Measurements from ENCODE around the gene CAMSAP1. TPM values are rescaled to one million over a fixed set of nuclear protein-coding genes. Genes with fewer than 3 reads are reported as not detected.
A peak's percentile ranks its signal among the peaks of the same experiment; 100 is the strongest.

The CAMSAP1 gene
- total and polyA plus RNA-seq, 10 donors, result 2.4 to 34.3 (median 19.8) TPM

DNA sequence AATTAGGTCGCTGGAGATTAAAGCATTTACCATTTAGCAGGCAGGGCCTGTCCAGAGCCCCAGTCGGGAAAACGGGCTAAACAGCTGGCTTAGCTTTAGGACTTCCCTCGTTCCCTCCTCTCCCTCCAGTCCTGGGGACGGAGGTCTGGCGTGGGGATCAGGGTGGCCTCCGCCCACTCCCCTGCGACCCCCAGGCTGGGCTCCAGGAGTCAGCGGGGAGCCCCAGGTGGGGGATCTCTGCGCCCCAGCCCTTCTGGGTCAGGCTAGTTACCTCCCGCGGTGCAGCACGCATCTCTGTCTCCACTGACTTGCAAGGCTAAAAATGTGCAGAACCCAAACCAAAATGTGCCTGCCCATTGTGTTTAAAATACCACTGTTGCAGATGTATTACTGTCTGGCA is 16.2 kb upstream of the CAMSAP1 start:
- peaks cover 0 to 24% (median 4%) of the 10 kb centered on the region in 6 donors for H3K4me1 ChIP-seq
- peaks cover 0 to 41% (median 5%) of the 10 kb centered on the region in 6 donors for H3K36me3 ChIP-seq
- no peak for DNase-seq
- no peak for TF ChIP-seq POLR2A (IDR thresholded peaks at IDR 0.05)
- TF ChIP-seq POLR2AphosphoS5 (IDR thresholded peaks at IDR 0.05), result no peak
- TF ChIP-seq CTCF (IDR thresholded peaks at IDR 0.05 in 8 of 11, conservative IDR thresholded peaks at IDR 0.05 in 3 of 11), result no peak
- peaks cover 0 to 16% (median 13%) of the 10 kb centered on the region in 8 donors for H3K9me3 ChIP-seq
- no peak overlapping the region for H3K27ac ChIP-seq
- intact Hi-C loops (cut with DNase I; ENCODE audit: low total_unique reads), result no loop called here
- no peak overlapping the region for H3K4me3 ChIP-seq
- 91 to 96% (median 94%) methylated on average over 13 of the region's 13 CpGs for WGBS, 5 donors
- H3K27me3 ChIP-seq (replicated peaks in 1 of 7), result no peaks in the 10 kb centered on the region

DNA sequence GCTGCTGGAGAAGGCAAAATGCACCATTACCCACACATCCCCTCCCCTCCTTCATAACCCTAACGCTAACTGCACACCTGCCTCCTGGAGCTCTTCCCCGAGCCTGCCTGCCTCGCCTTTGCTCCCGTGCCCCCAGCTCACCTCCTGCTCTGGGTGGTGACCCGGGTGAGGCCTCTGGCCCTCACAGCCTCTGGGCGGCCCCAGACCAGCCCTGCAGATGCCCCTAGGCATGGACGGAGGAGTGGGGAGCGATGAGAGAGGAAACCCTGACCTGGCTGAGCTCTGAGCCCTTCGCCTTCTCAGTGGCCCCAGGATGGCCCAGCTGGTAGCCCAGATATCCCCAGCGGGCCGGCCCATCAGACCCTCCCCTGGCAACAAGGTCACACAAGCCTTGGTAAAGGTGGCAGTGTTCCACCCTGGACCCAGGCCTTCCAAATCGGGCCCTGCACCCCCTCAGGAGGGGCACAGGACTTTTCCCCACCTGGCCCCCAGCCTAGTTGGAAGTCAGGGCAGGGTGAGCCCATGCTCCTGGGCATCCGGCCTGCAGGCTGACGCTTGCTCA is 14.5 kb upstream of the CAMSAP1 start:
- 80 to 93% (median 90%) methylated on average over 10 to 14 of the region's 14 CpGs for WGBS, 5 donors
- intact Hi-C loops (cut with DNase I; ENCODE audit: low total_unique reads), result no loop called here
- no peak for TF ChIP-seq CTCF (IDR thresholded peaks at IDR 0.05 in 8 of 11, conservative IDR thresholded peaks at IDR 0.05 in 3 of 11)
- TF ChIP-seq POLR2AphosphoS5 (IDR thresholded peaks at IDR 0.05), result peak in 1 of 3 donors; percentile 5
- no peak overlapping the region for H3K27ac ChIP-seq
- peaks cover 0 to 40% (median 5%) of the 10 kb centered on the region in 6 donors for H3K36me3 ChIP-seq
- no peak overlapping the region for H3K4me3 ChIP-seq
- no peaks in the 10 kb centered on the region for H3K27me3 ChIP-seq (replicated peaks in 1 of 7)
- DNase-seq, result peak; percentile 50
- peaks cover 0 to 15% (median 0%) of the 10 kb centered on the region in 6 donors for H3K4me1 ChIP-seq
- peaks cover 3 to 33% (median 30%) of the 10 kb centered on the region in 8 donors for H3K9me3 ChIP-seq

- Histone ChIP-seq H3K9me3 (peaks cover 3 to 40% (median 37%) of the 10 kb centered on the region in 8 donors), H3K36me3 (peaks cover 0 to 36% (median 7%) of the 10 kb centered on the region in 6 donors), H3K27me3 (replicated peaks in 1 of 7) (no peaks in the 10 kb centered on the region), H3K4me1 (peaks cover 0 to 8% (median 0%) of the 10 kb centered on the region in 6 donors), H3K27ac (no peak overlapping the region), H3K4me3 (no peak overlapping the region)
- peak in 1 of 3 donors; percentile 18 for TF ChIP-seq POLR2AphosphoS5 (IDR thresholded peaks at IDR 0.05)
- TF ChIP-seq POLR2A (IDR thresholded peaks at IDR 0.05), result no peak
- intact Hi-C loops (cut with DNase I; ENCODE audit: low total_unique reads), result no loop called here
- DNase-seq, result peak; percentile 72
- WGBS, 5 donors, result 78 to 91% (median 84%) methylated on average over 24 of the region's 24 CpGs
These were observed 13.7 kb upstream of the CAMSAP1 start for GRCh38 chr9:135920973-135921585.

- DNase-seq, result peak; percentile 52
- 90 to 95% (median 94%) methylated on average over 12 to 15 of the region's 15 CpGs for WGBS, 5 donors
- Histone ChIP-seq H3K27ac (no peak overlapping the region), H3K9me3 (peaks cover 3 to 47% (median 44%) of the 10 kb centered on the region in 8 donors), H3K27me3 (replicated peaks in 1 of 7) (no peaks in the 10 kb centered on the region), H3K36me3 (peaks cover 0 to 36% (median 13%) of the 10 kb centered on the region in 6 donors), H3K4me1 (peaks cover 0 to under 1% (median 0%) of the 10 kb centered on the region in 6 donors), H3K4me3 (no peak overlapping the region)
- intact Hi-C loops (cut with DNase I; ENCODE audit: low total_unique reads), result no loop called here
- TF ChIP-seq POLR2AphosphoS5 (IDR thresholded peaks at IDR 0.05), result no peak
- no peak for TF ChIP-seq POLR2A (IDR thresholded peaks at IDR 0.05)
- TF ChIP-seq CTCF (IDR thresholded peaks at IDR 0.05 in 8 of 11, conservative IDR thresholded peaks at IDR 0.05 in 3 of 11), result no peak
These were observed 13.0 kb upstream of the CAMSAP1 start for GRCh38 chr9:135920256-135920930.
